HEK293 (cell line): ENCODE data around the gene FAM228B.

ENCODE experiments used
- CTCF ChIP-seq: fragments of 450-650 bp; formaldehyde crosslinking; IDR thresholded peaks from 2 replicates; pipeline ENCODE4 v1.5.1; 2016; ENCODE audit warnings: missing biosample characterization, missing genetic modification characterization
- SP3 ChIP-seq: fragments of 450-650 bp; formaldehyde crosslinking; IDR thresholded peaks from 2 replicates; pipeline ENCODE4 v1.5.1; 2016; ENCODE audit warnings: missing biosample characterization, missing genetic modification characterization
- ZNF132 ChIP-seq: fragments of 450-650 bp; formaldehyde crosslinking; IDR thresholded peaks from 2 replicates; pipeline ENCODE4 v1.5.1; 2017; ENCODE audit warnings: missing biosample characterization, missing genetic modification characterization, borderline replicate concordance
- TF ChIP-seq, protein P1 (sequence below): fragments of 450-650 bp; formaldehyde crosslinking; IDR thresholded peaks from 2 replicates; pipeline ENCODE4 v1.5.0; 2017; ENCODE audit warnings: missing biosample characterization, missing genetic modification characterization, borderline replicate concordance

DNA sequence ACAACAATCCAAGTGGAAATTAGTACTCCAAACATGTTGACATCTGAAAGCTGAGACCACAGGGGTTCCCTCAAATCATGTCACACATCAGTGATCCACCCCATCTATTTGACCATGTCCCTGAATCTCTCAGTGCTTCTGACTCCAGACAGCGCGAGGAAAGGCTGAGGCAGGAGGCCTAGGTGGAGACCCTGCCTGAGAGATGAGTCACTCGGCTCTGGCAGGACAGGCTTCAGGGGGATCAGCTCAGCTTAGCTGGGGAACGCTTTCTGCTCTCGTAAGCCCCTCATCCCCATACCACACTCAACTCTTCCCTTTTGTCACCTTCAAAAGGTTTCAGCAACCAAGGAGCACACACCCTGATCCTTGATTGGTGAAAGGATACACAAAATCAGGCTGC lies 45.8 kb downstream of the FAM228B start:
- TF ChIP-seq SP3 = no peak
- no peak for TF ChIP-seq CTCF (tag by site-specific recombination)
- TF ChIP-seq, protein P1, sequence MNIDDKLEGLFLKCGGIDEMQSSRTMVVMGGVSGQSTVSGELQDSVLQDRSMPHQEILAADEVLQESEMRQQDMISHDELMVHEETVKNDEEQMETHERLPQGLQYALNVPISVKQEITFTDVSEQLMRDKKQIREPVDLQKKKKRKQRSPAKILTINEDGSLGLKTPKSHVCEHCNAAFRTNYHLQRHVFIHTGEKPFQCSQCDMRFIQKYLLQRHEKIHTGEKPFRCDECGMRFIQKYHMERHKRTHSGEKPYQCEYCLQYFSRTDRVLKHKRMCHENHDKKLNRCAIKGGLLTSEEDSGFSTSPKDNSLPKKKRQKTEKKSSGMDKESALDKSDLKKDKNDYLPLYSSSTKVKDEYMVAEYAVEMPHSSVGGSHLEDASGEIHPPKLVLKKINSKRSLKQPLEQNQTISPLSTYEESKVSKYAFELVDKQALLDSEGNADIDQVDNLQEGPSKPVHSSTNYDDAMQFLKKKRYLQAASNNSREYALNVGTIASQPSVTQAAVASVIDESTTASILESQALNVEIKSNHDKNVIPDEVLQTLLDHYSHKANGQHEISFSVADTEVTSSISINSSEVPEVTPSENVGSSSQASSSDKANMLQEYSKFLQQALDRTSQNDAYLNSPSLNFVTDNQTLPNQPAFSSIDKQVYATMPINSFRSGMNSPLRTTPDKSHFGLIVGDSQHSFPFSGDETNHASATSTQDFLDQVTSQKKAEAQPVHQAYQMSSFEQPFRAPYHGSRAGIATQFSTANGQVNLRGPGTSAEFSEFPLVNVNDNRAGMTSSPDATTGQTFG (tag by site-specific recombination) = no peak
- no peak for TF ChIP-seq ZNF132 (tag by site-specific recombination)
